COLO668 (cell line): ENCODE data around the gene PBXIP1.
"Not testable (repeated sequence)": the region's sequence is repeated elsewhere in the genome, so short reads cannot be mapped to it uniquely, and the experiment has no call there.

Experiments
- DNase-seq: peaks from one replicate; lab custom pipeline; 2025; ENCODE audit not compliant: unreplicated experiment; lab: John Stamatoyannopoulos, UW

PBXIP1 gene

GRCh38 chr1:154994591-154994990 lies 38.7 kb upstream of the PBXIP1 start:
- no peak for DNase-seq

- DNase-seq = no peak
These were observed 38.3 kb upstream of the PBXIP1 start for GRCh38 chr1:154994269-154994587.

- no peak for DNase-seq
These were observed 37.8 kb upstream of the PBXIP1 start, which contains the start of gene LENEP for GRCh38 chr1:154993572-154994268. LENEP (plus strand) TSS chr1:154993586; CDS start chr1:154993608, 22 bp downstream.

- peak; percentile 35 for DNase-seq
These were observed 37.0 kb upstream of the PBXIP1 start for GRCh38 chr1:154992721-154993571.

GRCh38 chr1:154990276-154990675 lies 34.4 kb upstream of the PBXIP1 start:
- DNase-seq = no peak

GRCh38 chr1:154989195-154989860 lies 33.4 kb upstream of the PBXIP1 start:
- no peak for DNase-seq

GRCh38 chr1:154988058-154988954 lies 32.4 kb upstream of the PBXIP1 start:
- no peak for DNase-seq

GRCh38 chr1:154987326-154987725 lies 31.4 kb upstream of the PBXIP1 start:
- DNase-seq = no peak

- not testable (repeated sequence) for DNase-seq
These were observed 30.8 kb upstream of the PBXIP1 start for GRCh38 chr1:154986736-154987135.

GRCh38 chr1:154983776-154984466 lies 28.0 kb upstream of the PBXIP1 start:
- DNase-seq = peak; percentile 28

GRCh38 chr1:154982897-154983648 lies 27.2 kb upstream of the PBXIP1 start, which contains the start of gene FLAD1:
FLAD1 (plus strand) TSS chr1:154983344; CDS start chr1:154983695, 351 bp downstream.
- peak; percentile 99 for DNase-seq

- no peak for DNase-seq
These were observed 26.4 kb upstream of the PBXIP1 start for GRCh38 chr1:154982341-154982740.

GRCh38 chr1:154978360-154978759 lies 22.5 kb upstream of the PBXIP1 start:
- no peak for DNase-seq

- DNase-seq = not testable (repeated sequence)
These were observed 21.9 kb upstream of the PBXIP1 start for GRCh38 chr1:154977762-154978161.

- peak; percentile 37 for DNase-seq
These were observed 19.6 kb upstream of the PBXIP1 start for GRCh38 chr1:154975409-154976059.

GRCh38 chr1:154974808-154975408 lies 19.0 kb upstream of the PBXIP1 start:
- DNase-seq = peak; percentile 97

- peak; percentile 98 for DNase-seq
These were observed 18.4 kb upstream of the PBXIP1 start, which contains the start of gene CKS1B for GRCh38 chr1:154974102-154974807. CKS1B (plus strand) TSS chr1:154974681; CDS start chr1:154974746, 65 bp downstream.
